HG03378 (cell line): Measurements from ENCODE around the gene MAP4K2.
"Not testable (repeated sequence)": the region's sequence is repeated elsewhere in the genome, so short reads cannot be mapped to it uniquely, and the experiment has no call there.

Source experiments
- ATAC-seq: cut with Tn5 transposase; IDR thresholded peaks from one replicate; pipeline ENCODE4 v1.9.1; 2021; ENCODE audit warnings: mild to moderate bottlenecking, moderate library complexity; ENCODE audit not compliant: unreplicated experiment

Gene MAP4K2

GRCh38 chr11:64803158-64803845, at the start of gene MAP4K2:
Gene MAP4K2 (minus strand): TSS chr11:64803214. CDS start chr11:64803149, 65 bp downstream.
- no peak for ATAC-seq

GRCh38 chr11:64851831-64852351, 48.9 kb upstream of the MAP4K2 start:
- peak; percentile 10 for ATAC-seq

- ATAC-seq: peak; percentile 53
Measured at GRCh38 chr11:64850979-64851567, 48.1 kb upstream of the MAP4K2 start.

DNA sequence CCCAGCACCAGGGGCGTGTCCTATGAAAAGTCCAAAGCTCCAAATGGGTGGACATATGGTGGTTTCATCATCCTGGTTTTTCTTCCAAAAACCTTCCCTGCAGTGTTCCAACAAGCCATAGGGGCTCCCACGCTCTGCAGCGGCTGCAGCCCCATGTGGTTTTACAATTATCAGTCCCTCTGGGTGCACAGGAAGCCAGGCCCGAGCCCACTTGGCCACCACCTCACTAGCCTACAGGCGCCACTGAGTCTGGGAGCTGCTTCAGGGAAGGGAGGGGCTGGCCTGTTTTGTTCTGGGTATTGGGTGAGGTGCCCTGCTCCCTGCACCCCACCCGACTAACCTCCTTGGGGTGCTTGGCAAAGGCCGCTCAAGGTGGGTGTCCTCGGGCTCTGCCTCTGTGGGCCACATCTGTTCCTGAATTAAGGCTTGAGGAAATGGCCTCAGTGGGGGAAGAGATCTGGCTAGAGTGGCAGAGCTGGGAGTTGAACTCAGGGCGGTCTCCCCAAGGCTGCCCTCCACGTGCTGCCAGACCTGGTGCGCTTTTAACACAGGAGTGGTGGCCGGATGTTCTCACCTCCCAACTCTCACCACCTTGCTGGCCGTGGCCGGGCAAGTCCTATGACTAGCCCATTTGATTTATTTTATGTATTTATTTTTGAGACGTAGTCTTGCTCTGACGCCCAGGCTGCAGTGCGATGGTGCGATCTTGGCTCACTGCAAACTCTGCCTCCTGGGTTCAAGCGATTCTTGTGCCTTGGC, 46.8 kb upstream of the MAP4K2 start:
- ATAC-seq: no peak

GRCh38 chr11:64848826-64849597, 46.0 kb upstream of the MAP4K2 start:
- no peak for ATAC-seq

- no peak for ATAC-seq
Measured at GRCh38 chr11:64848214-64848825, 45.3 kb upstream of the MAP4K2 start.

DNA sequence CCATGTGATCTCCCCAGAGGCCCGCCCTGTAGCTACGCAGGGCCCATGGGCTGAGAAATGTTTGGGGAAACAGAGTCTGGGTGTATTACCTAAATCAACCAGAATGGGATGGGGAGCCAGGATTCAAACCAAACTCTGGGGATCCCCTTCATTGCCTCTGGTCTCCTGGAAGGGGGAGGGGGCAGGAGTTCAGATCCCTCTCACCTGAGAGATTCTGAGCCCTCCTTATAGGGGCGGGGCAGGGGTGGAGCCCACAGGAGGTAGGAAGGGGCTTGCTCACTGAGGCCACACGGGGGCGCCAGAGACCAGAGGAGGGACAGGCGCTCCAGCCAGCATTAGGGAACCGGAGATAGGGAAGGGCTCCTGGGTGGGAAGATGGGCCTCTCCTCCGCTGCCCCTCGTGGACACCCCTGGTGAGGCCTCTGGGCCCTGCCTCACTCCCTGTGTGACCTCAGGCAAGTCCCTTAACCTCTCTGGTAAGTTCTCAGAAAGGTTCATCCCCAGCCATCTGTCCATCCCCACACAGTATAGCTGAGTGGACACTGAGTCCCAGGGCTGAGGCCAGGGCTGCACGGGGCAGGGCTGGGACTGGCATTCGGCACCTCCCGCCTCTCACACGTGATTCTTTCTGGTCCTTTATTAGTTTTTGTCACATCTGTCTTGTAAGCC, 44.1 kb upstream of the MAP4K2 start:
- ATAC-seq: no peak

- ATAC-seq: not testable (repeated sequence)
Measured at GRCh38 chr11:64845776-64846129, 42.7 kb upstream of the MAP4K2 start.

- ATAC-seq: no peak
Measured at GRCh38 chr11:64845129-64845775, 42.2 kb upstream of the MAP4K2 start.

GRCh38 chr11:64844330-64845128, 41.5 kb upstream of the MAP4K2 start, which contains the start of gene CDC42BPG:
Gene CDC42BPG (minus strand): TSS chr11:64844653. CDS start chr11:64844569, 84 bp downstream.
- no peak for ATAC-seq

DNA sequence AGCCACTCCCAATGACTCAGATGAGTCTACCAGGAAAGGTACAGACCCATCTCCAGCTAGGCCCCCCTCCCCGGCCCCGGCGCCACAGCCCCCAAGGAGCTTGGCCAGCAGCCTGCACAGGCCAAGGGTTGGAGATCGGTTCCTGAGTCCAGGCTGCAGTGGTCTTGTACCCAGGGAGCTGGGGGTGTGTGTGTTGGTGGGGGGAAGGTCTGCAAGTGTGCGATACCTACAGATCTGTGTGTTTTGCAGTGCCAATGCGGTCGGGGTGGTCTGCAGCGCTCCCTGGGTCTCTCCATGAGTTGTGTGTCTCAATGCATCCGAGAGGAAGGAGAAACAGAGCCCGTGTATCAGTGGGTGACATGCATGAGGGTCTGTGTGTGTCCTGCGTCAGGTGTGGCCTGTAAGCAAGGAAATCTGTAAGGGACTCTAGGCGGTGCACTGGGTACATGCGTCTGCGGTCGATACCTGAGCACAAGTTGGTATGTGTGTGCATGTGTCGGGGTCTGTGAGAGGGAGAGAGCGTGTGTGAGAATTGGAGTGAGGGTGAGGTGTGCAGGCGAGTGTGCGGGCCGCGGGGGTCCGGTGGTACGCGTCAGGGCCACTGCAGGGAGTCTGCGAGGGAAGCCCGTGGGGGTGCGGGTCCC, 40.8 kb upstream of the MAP4K2 start:
- no peak for ATAC-seq

DNA sequence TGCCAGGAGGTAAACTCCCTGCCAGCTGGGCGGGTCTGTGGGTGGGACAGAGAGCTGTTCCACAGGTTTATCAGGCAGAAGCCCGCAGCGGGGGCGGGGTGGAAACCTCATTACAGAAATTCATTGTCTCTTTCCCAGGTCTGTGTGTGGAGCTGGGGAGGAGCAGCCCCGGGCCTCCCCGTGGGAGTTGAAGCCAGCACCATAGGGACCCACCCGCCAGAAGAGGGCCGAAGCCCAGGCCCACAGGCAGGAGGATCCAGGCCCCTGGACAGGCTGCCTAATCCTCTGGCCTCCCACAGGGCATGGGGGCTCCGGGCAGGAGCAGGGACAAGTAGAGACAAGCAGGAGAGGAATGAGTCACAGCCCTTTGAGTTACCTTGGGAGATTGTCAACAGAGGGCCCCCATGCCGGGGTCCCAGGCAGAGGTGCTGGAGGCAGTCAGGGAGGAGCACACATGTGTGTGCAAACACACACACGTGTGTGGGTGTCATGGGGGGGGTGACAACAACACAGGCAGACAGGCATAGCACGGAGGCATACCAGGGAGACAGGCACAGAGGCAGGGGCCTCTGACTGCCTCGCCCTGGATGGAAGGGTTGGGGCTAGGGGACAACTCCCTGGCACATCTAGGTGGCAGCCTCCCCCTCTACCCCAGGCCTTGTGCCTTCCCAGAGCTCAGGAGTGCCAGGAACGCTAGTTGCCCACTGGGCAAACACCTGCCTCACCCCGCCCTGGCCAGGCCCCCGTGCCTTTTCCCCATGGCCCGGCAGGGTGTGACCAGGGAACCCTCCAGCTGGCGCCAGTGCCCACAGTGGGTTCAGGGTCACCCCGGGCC, 40.1 kb upstream of the MAP4K2 start:
- no peak for ATAC-seq

DNA sequence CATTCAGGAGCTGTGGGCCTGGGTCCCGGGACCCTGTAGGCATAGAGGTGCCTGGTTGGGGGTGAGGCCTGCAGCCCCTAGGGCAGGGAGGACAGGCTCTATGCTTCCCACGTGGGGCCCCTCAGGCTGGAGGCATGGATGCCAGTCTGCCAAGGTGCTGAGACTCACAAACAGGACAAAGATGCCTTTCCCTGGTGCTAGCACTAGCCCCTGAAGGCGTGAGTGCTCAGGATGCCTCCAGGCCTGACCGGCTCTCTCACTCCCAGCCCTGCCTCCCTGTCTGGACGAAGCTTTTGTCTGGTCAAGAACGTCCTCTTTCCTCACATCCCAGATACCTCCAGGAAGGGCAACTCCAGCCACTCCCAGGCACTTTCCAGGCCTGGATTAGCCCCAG, 39.3 kb upstream of the MAP4K2 start:
- no peak for ATAC-seq

DNA sequence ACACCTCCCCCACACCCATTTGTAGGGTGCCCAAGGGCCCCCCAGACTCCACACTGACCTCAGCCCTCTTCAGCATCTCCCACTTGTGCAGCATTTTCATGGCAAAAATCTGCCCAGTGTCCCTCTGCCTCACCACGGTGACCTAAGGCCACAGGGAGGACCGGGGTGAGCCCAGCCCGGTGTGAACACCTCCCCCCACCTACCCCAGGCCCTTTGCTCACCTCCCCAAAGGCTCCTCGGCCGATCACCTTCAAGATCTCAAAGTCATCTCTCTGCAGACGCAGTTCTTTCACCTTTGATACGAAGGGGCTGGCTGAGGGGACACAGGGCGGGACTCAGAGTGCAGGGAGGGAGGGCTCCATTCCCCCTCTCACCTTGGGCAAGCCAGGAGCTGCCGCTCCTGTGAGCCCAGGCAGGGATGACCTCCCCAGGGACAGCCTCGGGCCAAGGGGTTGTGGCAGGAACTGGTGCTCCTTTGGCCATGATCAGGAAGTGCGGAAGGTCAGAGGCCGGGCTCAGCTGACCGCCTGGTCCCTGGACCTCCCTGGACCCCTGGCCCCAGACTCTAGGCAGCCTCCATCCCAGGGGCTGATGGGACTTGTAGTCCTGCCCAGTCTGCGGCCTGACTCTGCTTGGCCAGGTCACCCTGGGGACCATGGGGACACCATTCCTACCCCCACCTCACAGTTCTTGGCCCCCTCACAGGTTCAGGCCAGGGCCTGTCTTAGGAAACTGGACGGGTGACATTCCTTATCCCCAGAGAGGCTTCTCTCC, 38.8 kb upstream of the MAP4K2 start:
- ATAC-seq: no peak

GRCh38 chr11:64839887-64840782, 37.1 kb upstream of the MAP4K2 start:
- ATAC-seq: no peak

DNA sequence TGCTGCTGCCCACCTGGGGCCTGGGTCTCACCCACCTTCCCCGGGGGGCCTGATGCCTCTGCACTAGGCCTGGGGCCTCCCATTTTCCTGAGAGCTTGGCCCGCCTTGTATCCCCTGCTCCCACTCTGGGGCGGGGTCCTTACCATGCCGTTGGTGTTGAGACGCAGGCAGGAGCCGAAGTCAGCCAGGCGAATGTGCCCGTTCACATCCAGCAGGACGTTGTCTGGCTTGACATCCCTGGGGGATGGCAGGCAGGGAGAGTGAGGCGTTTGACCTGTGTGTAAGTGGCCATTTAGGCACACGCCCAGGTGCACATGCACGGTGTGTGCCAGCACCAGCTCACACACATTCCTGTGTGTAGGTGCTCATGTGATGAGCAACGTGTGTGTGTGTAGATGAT, 36.3 kb upstream of the MAP4K2 start:
- no peak for ATAC-seq
